Stimulated activated naive CD4-positive, alpha-beta T cell (primary cell): Measurements from ENCODE around the gene CUL2.
A peak's percentile ranks its signal among the peaks of the same experiment; 100 is the strongest.
"Not testable (repeated sequence)": the region's sequence is repeated elsewhere in the genome, so short reads cannot be mapped to it uniquely, and the experiment has no call there.

ENCODE experiments used
- DNase-seq, 6 experiments: peaks; one replicate each; lab custom pipeline; 2025; lab: John Stamatoyannopoulos, UW

The CUL2 gene

GRCh38 chr10:35019041-35020024 lies 70.8 kb downstream of the CUL2 start:
- DNase-seq, result no peak

GRCh38 chr10:35017608-35018007 lies 72.5 kb downstream of the CUL2 start:
- DNase-seq, result no peak

GRCh38 chr10:35015843-35016408 lies 74.2 kb downstream of the CUL2 start:
- DNase-seq, result no peak

GRCh38 chr10:35012781-35013180 lies 77.4 kb downstream of the CUL2 start:
- DNase-seq, result no peak

- peak in 5 of 6 experiments; percentile 1 to 76 (median 44) for DNase-seq
Observed at GRCh38 chr10:35011771-35012191, 78.4 kb downstream of the CUL2 start.

- DNase-seq, result no peak
Observed at GRCh38 chr10:35007858-35008301, 82.3 kb downstream of the CUL2 start.

- DNase-seq, result no peak
Observed at GRCh38 chr10:35006836-35007235, 83.3 kb downstream of the CUL2 start.

- no peak for DNase-seq
Observed at GRCh38 chr10:35005868-35006267, 84.3 kb downstream of the CUL2 start.

- DNase-seq, result no peak
Observed at GRCh38 chr10:35004651-35005050, 85.5 kb downstream of the CUL2 start.

GRCh38 chr10:35003906-35004305 lies 86.2 kb downstream of the CUL2 start:
- DNase-seq, result no peak

GRCh38 chr10:35000936-35001335 lies 89.2 kb downstream of the CUL2 start:
- DNase-seq, result no peak

GRCh38 chr10:34999532-34999931 lies 90.6 kb downstream of the CUL2 start:
- DNase-seq, result no peak

GRCh38 chr10:34998940-34999339 lies 91.2 kb downstream of the CUL2 start:
- no peak for DNase-seq

GRCh38 chr10:34996843-34997242 lies 93.3 kb downstream of the CUL2 start:
- no peak for DNase-seq

GRCh38 chr10:34995925-34996324 lies 94.2 kb downstream of the CUL2 start:
- no peak for DNase-seq

GRCh38 chr10:34994565-34995142 lies 95.5 kb downstream of the CUL2 start:
- peak in 5 of 6 experiments; percentile 7 to 52 (median 27) for DNase-seq

GRCh38 chr10:34993782-34994181 lies 96.4 kb downstream of the CUL2 start:
- DNase-seq, result no peak

GRCh38 chr10:34991117-34991516 lies 99.0 kb downstream of the CUL2 start:
- DNase-seq, result not testable (repeated sequence)

- DNase-seq, result no peak
Observed at GRCh38 chr10:34988397-34989067, 101.6 kb downstream of the CUL2 start.

- DNase-seq, result no peak
Observed at GRCh38 chr10:34985823-34986222, 104.3 kb downstream of the CUL2 start.

GRCh38 chr10:34985146-34985545 lies 105.0 kb downstream of the CUL2 start:
- DNase-seq, result no peak

- no peak for DNase-seq
Observed at GRCh38 chr10:34981844-34982243, 108.3 kb downstream of the CUL2 start.
